SK-N-SH (cell line): ENCODE measurements around the gene MYH10. TPM values are rescaled to one million over a fixed set of nuclear protein-coding genes. Genes with fewer than 3 reads are reported as not detected.

Source experiments
- CTCF ChIA-PET: fragments of 300-600, 350-600 bp; formaldehyde crosslinking; extraction: SDS; loops from one replicate; lab custom pipeline; 2021; lab: Yijun Ruan, JAX
- POLR2A ChIA-PET: fragments of 350-600 bp; sonication (Branson Sonifier 250); formaldehyde crosslinking; extraction: SDS; loops from one replicate; lab custom pipeline; 2020; ENCODE audit warnings: antibody characterized with exemption, inconsistent platforms; lab: Yijun Ruan, JAX
- DNase-seq: peaks from one replicate; pipeline ENCODE4 v3.0.0; 2012
- H2AFZ ChIP-seq: fragments of 200-600 bp; sonication (generic); 2 replicates; pipeline ENCODE4 v1.8.1; 2016; ENCODE audit warnings: antibody characterized with exemption, mild to moderate bottlenecking, low read depth
- H3F3A ChIP-seq: fragments of 200-600 bp; sonication (generic); replicated peaks from 2 replicates; pipeline ENCODE3; 2016; ENCODE audit warnings: antibody characterized with exemption, mild to moderate bottlenecking; ENCODE audit not compliant: insufficient read depth
- H3K27ac ChIP-seq, 2 experiments: fragments of 200-500 bp in 1 of 2; fragments of 200-600 bp in 1 of 2; sonication (Bioruptor generic) in 1 of 2; sonication (generic), shearing (Covaris generic) in 1 of 2; 2 replicates each; pipeline versions ENCODE4 v1.5.1 to v1.6.1; 2014 to 2016; ENCODE audit warnings: low read depth in 2 of 2, inconsistent platforms in 1 of 2, low read length in 1 of 2, mild to moderate bottlenecking in 1 of 2, mixed read lengths in 1 of 2
- H3K27me3 ChIP-seq: fragments of 200-600 bp; sonication (generic), shearing (Covaris generic); 2 replicates; pipeline ENCODE4 v1.6.1; 2016; ENCODE audit warnings: mixed run types; ENCODE audit not compliant: insufficient read depth
- H3K36me3 ChIP-seq, 2 experiments: fragments of 200-500 bp in 1 of 2; fragments of 200-600 bp in 1 of 2; sonication (Bioruptor generic) in 1 of 2; sonication (generic) in 1 of 2; replicated peaks in 1 of 2; 2 replicates each; pipeline versions ENCODE3 to v1.5.1; 2014 to 2016; ENCODE audit warnings: low read length in 1 of 2, mild to moderate bottlenecking in 1 of 2; ENCODE audit not compliant: insufficient read depth in 2 of 2, control insufficient read depth in 1 of 2
- H3K4me1 ChIP-seq, 2 experiments: fragments of 200-500 bp in 1 of 2; fragments of 200-600 bp in 1 of 2; sonication (Bioruptor generic) in 1 of 2; sonication (generic), shearing (Covaris generic) in 1 of 2; 2 replicates each; pipeline versions ENCODE4 v1.5.1 to v1.6.1; 2014 to 2016; ENCODE audit warnings: low read depth in 1 of 2, low read length in 1 of 2, mixed run types in 1 of 2; ENCODE audit not compliant: insufficient read depth in 2 of 2, control insufficient read depth in 1 of 2
- H3K4me2 ChIP-seq: fragments of 200-600 bp; sonication (generic), shearing (Covaris generic); 2 replicates; pipeline ENCODE4 v1.6.1; 2017; ENCODE audit warnings: mixed run types
- H3K4me3 ChIP-seq, 2 experiments: fragments of 200-500 bp in 1 of 2; fragments of 200-600 bp in 1 of 2; sonication (Bioruptor generic) in 1 of 2; sonication (generic), shearing (Covaris generic) in 1 of 2; 2 replicates each; pipeline versions ENCODE4 v1.5.1 to v1.8.1; 2014 to 2016; ENCODE audit warnings: low read depth in 2 of 2, inconsistent platforms in 1 of 2, low read length in 1 of 2, mild to moderate bottlenecking in 1 of 2, mixed read lengths in 1 of 2, moderate library complexity in 1 of 2
- H3K79me2 ChIP-seq: fragments of 200-600 bp; sonication (generic); 2 replicates; pipeline ENCODE4 v1.8.1; 2017; ENCODE audit warnings: mild to moderate bottlenecking; ENCODE audit not compliant: insufficient read depth
- H3K9ac ChIP-seq: fragments of 200-600 bp; sonication (generic); 2 replicates; pipeline ENCODE4 v1.6.1; 2017; ENCODE audit warnings: mixed run types
- H3K9me2 ChIP-seq: fragments of 200-600 bp; sonication (generic); 2 replicates; pipeline ENCODE4 v1.6.1; 2017; ENCODE audit warnings: mixed run types
- H3K9me3 ChIP-seq: fragments of 200-600 bp; sonication (generic); 2 replicates; pipeline ENCODE4 v1.6.1; 2017; ENCODE audit warnings: mixed run types, mild to moderate bottlenecking, moderate library complexity
- H4K20me1 ChIP-seq: fragments of 200-600 bp; sonication (generic); 2 replicates; pipeline ENCODE4 v1.6.1; 2017; ENCODE audit warnings: mild to moderate bottlenecking, mixed run types; ENCODE audit not compliant: insufficient read depth
- CHD2 ChIP-seq: fragments of 150-350 bp; IDR thresholded peaks from 2 replicates; pipeline ENCODE4 v1.6.1; 2018; ENCODE audit warnings: low read length; ENCODE audit not compliant: partially characterized antibody
- ELF1 ChIP-seq: IDR thresholded peaks from 2 replicates; pipeline ENCODE4 v1.4.0; 2012
- EZH2phosphoT487 ChIP-seq: fragments of 200-600 bp; sonication (generic); IDR thresholded peaks from 2 replicates; pipeline ENCODE4 v1.6.1; 2017; ENCODE audit warnings: low read depth, mixed run types, mild to moderate bottlenecking, antibody characterized with exemption, moderate library complexity, borderline replicate concordance
- FOSL2 ChIP-seq: IDR thresholded peaks from 2 replicates; pipeline ENCODE4 v1.4.0; 2012; ENCODE audit warnings: low read depth, mild to moderate bottlenecking, moderate library complexity, borderline replicate concordance
- FOXM1 ChIP-seq: IDR thresholded peaks from 2 replicates; pipeline ENCODE4 v1.4.0; 2012; ENCODE audit warnings: low read depth, mild to moderate bottlenecking
- GATA2 ChIP-seq: sonication (generic); formaldehyde crosslinking; IDR thresholded peaks from 2 replicates; pipeline ENCODE4 v1.5.0; 2020; ENCODE audit warnings: mild to moderate bottlenecking, missing genetic modification reagents
- JUND ChIP-seq: IDR thresholded peaks from 2 replicates; pipeline ENCODE4 v1.4.0; 2012
- MAX ChIP-seq: IDR thresholded peaks from 2 replicates; pipeline ENCODE4 v1.4.0; 2012; ENCODE audit warnings: low read depth
- MXI1 ChIP-seq: IDR thresholded peaks from 2 replicates; pipeline ENCODE4 v1.6.1; 2012; ENCODE audit warnings: mild to moderate bottlenecking, low read depth, low read length, improper control_type of control experiment
- PBX3 ChIP-seq: IDR thresholded peaks from 2 replicates; pipeline ENCODE4; 2012
- POLR2AphosphoS5 ChIP-seq: IDR thresholded peaks from 2 replicates; pipeline ENCODE4 v1.6.1; 2012; ENCODE audit warnings: low read depth, low read length
- RAD21 ChIP-seq: IDR thresholded peaks from 2 replicates; pipeline ENCODE4 v1.6.1; 2012; ENCODE audit warnings: mild to moderate bottlenecking, low read length
- RCOR1 ChIP-seq: fragments of 150-350 bp; IDR thresholded peaks from 2 replicates; pipeline ENCODE4 v1.6.1; 2017; ENCODE audit warnings: antibody characterized with exemption, low read length
- REST ChIP-seq: IDR thresholded peaks from 2 replicates; pipeline ENCODE4 v1.6.1; 2012; ENCODE audit warnings: mild to moderate bottlenecking, low read depth, low read length, moderate library complexity
- RFX5 ChIP-seq: IDR thresholded peaks from 2 replicates; pipeline ENCODE4 v1.6.1; 2012; ENCODE audit warnings: mild to moderate bottlenecking, improper control_type of control experiment, low read length
- SIN3A ChIP-seq: IDR thresholded peaks from 2 replicates; pipeline ENCODE4 v1.6.1; 2012; ENCODE audit warnings: low read depth, mild to moderate bottlenecking, low read length, moderate library complexity, borderline replicate concordance
- SMC3 ChIP-seq: IDR thresholded peaks from 2 replicates; pipeline ENCODE4 v1.6.1; 2012; ENCODE audit warnings: low read depth, low read length, improper control_type of control experiment
- TAF1 ChIP-seq: IDR thresholded peaks from 2 replicates; pipeline ENCODE4 v1.6.1; 2012; ENCODE audit warnings: low read depth, mild to moderate bottlenecking, low read length, moderate library complexity, borderline replicate concordance
- USF2 ChIP-seq: fragments of 150-350 bp; IDR thresholded peaks from 2 replicates; pipeline ENCODE4 v1.6.1; 2017; ENCODE audit warnings: antibody characterized with exemption, low read length, low read depth, borderline replicate concordance
- YY1 ChIP-seq: IDR thresholded peaks from 2 replicates; pipeline ENCODE4 v1.4.0; 2012; ENCODE audit warnings: low read depth, mild to moderate bottlenecking
- WGBS: methylation state at CpG from one replicate; pipeline ENCODE4 v1.1.6; 2017; ENCODE audit warnings: low lambda C conversion rate; 5-methylcytosine and 5-hydroxymethylcytosine counted together
- polyA plus RNA-seq, 3 experiments: library from polyadenylated mRNA; depleted of rRNA; stranded (reverse); fragments of >200 nt; gene quantifications; 2 replicates each; pipeline ENCODE4 v1.2.3, GENCODE V29; 2012

MYH10 gene
- polyA plus RNA-seq, 1 of the 3 experiments (the other 2 are of a cell fraction), result 64.2 TPM

GRCh38 chr17:8445536-8445935, 185.0 kb downstream of the MYH10 start:
- Histone ChIP-seq H3F3A (peaks cover 19% of the 10 kb centered on the region), H3K4me3 (no peak overlapping the region), H2AFZ (no peak overlapping the region), H3K36me3 (peaks cover 63 to 65% of the 10 kb centered on the region in 2 experiments), H4K20me1 (peaks cover 47% of the 10 kb centered on the region), H3K4me1 (no peaks in the 10 kb centered on the region; a peak in 1 of 4 replicates), H3K27me3 (no peaks in the 10 kb centered on the region), H3K9me2 (0 out of 2 replicates have a peak, but pooled peaks cover 3% of the 10 kb centered on the region), H3K4me2 (no peak overlapping the region), H3K9ac (no peak overlapping the region), H3K9me3 (no peaks in the 10 kb centered on the region), H3K79me2 (peaks cover 86% of the 10 kb centered on the region), H3K27ac (no peak overlapping the region)
- CTCF ChIA-PET, result interaction anchor here (2.4 kb wide), 1 partner anchor 8 kb away, joined by 7 read pairs; no protein-coding TSS in a partner anchor
- DNase-seq, result no peak
- POLR2A ChIA-PET, result no interaction called here
- 96% methylated on average over 4 of the region's 4 CpGs for WGBS
- TF ChIP-seq SIN3A, result no peak
- TF ChIP-seq TAF1, result no peak
- no peak for TF ChIP-seq YY1

- no peak for DNase-seq
- Histone ChIP-seq H3K9ac (no peak overlapping the region), H3K79me2 (peaks cover 88% of the 10 kb centered on the region), H3K4me1 (no peaks in the 10 kb centered on the region; a peak in 1 of 4 replicates), H4K20me1 (peaks cover 57% of the 10 kb centered on the region), H2AFZ (no peak overlapping the region), H3K9me2 (0 out of 2 replicates have a peak, but pooled peaks cover 3% of the 10 kb centered on the region), H3K9me3 (no peaks in the 10 kb centered on the region), H3K4me2 (no peak overlapping the region), H3K36me3 (peaks cover 56 to 69% of the 10 kb centered on the region in 2 experiments)
- whole genome bisulfite sequencing, result 92% methylated on average over 4 of the region's 4 CpGs
- CTCF ChIA-PET, result interaction anchor here (2.4 kb wide), 1 partner anchor 9 kb away, joined by 7 read pairs; no protein-coding TSS in a partner anchor
- TF ChIP-seq USF2 (no peak), MAX (no peak), MXI1 (no peak), RAD21 (no peak), FOXM1 (no peak), EZH2phosphoT487 (no peak), ELF1 (no peak), JUND (no peak), REST (no peak), RFX5 (no peak), CHD2 (no peak), POLR2AphosphoS5 (no peak), RCOR1 (no peak), FOSL2 (no peak), PBX3 (no peak), GATA2 (CRISPR knock-in tag) (no peak), SMC3 (no peak)
- TF ChIP-seq, all 33 proteins: peak for 0
- POLR2A ChIA-PET, result no interaction called here
- Histone ChIP-seq H3K4me3 (no peak overlapping the region), H3K27ac (no peak overlapping the region), H3K27me3 (no peaks in the 10 kb centered on the region), H3F3A (peaks cover 17% of the 10 kb centered on the region)
Observed at GRCh38 chr17:8444494-8444893, 186.0 kb downstream of the MYH10 start.
